ENCODE results near the gene TTYH2. TPM values are rescaled to one million over a fixed set of nuclear protein-coding genes. Genes with fewer than 3 reads are reported as not detected.

TTYH2 gene
- total RNA-seq, 6 experiments from 2014 or later, result 0.60 to 1.8 (median 1.3) TPM

GRCh38 chr17:74249590-74250270 lies 36.4 kb downstream of the TTYH2 start:
- no peaks in the 10 kb centered on the region for H3K27me3 ChIP-seq
- ATAC-seq (no peak), DNase-seq (peak in 1 of 3 donors; percentile 21)
- 80% methylated on average over 1 of the region's 17 CpGs for WGBS (ENCODE audit: insufficient coverage, low coverage, low lambda C conversion rate, missing lambda C conversion rate)
- no peak overlapping the region for H3K4me3 ChIP-seq
- H3K4me1 ChIP-seq, result no peaks in the 10 kb centered on the region
- intact Hi-C loops (cut with DNase I), result no loop called here
- no peak overlapping the region for H3K27ac ChIP-seq
- H3K36me3 ChIP-seq, result no peaks in the 10 kb centered on the region
- no peaks in the 10 kb centered on the region for H3K9me3 ChIP-seq
- no peak for TF ChIP-seq POLR2A (IDR thresholded peaks at IDR 0.05)
- TF ChIP-seq, protein P1, sequence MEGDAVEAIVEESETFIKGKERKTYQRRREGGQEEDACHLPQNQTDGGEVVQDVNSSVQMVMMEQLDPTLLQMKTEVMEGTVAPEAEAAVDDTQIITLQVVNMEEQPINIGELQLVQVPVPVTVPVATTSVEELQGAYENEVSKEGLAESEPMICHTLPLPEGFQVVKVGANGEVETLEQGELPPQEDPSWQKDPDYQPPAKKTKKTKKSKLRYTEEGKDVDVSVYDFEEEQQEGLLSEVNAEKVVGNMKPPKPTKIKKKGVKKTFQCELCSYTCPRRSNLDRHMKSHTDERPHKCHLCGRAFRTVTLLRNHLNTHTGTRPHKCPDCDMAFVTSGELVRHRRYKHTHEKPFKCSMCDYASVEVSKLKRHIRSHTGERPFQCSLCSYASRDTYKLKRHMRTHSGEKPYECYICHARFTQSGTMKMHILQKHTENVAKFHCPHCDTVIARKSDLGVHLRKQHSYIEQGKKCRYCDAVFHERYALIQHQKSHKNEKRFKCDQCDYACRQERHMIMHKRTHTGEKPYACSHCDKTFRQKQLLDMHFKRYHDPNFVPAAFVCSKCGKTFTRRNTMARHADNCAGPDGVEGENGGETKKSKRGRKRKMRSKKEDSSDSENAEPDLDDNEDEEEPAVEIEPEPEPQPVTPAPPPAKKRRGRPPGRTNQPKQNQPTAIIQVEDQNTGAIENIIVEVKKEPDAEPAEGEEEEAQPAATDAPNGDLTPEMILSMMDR (IDR thresholded peaks at IDR 0.05), result no peak

DNA sequence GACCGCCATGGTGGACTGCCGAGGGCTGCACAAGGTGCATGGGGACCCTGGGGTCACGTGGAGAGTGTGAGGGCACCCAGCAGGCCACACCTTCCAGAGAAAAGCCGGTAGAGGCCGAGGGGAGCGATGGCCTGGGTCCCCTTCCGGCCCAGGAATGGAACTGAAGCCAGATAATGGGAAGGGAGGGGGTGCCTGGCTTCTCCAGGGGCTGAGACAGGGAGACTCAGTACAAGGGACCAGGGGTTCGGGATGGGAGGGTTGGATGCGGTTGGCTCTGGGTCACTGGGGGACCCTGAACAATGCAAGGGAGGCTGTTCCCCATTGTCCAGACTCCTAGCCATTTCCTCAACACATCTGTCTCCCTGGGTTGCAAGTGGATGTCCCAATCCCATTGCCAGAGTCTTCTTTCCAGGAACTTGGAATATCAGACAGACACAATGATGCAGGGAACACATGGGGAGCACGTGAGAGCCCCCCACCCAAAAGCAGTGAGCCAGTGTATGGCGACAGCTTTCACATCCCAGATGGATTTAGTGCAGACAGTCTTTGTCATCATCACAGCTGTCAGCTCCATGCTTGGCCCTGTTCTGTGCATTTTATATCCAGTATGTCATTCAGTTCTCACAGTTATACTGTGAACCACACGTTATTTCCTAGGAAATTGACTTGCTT lies 37.1 kb downstream of the TTYH2 start:
- TF ChIP-seq, protein P1 (IDR thresholded peaks at IDR 0.05), result no peak
- no peak for TF ChIP-seq POLR2A (IDR thresholded peaks at IDR 0.05)
- Histone ChIP-seq H3K27ac (no peak overlapping the region), H3K36me3 (no peaks in the 10 kb centered on the region), H3K4me1 (no peaks in the 10 kb centered on the region), H3K27me3 (no peaks in the 10 kb centered on the region), H3K9me3 (no peaks in the 10 kb centered on the region), H3K4me3 (no peak overlapping the region)
- 53% methylated on average over 4 of the region's 12 CpGs for WGBS (ENCODE audit: insufficient coverage, low coverage, low lambda C conversion rate, missing lambda C conversion rate)
- no peak for DNase-seq
- ATAC-seq, result no peak
- intact Hi-C loops (cut with DNase I), result no loop called here

GRCh38 chr17:74251051-74251450 lies 37.7 kb downstream of the TTYH2 start:
- no peak overlapping the region for H3K4me3 ChIP-seq
- ATAC-seq, result no peak
- no peaks in the 10 kb centered on the region for H3K36me3 ChIP-seq
- intact Hi-C loops (cut with DNase I), result no loop called here
- no peak for DNase-seq
- no peaks in the 10 kb centered on the region for H3K27me3 ChIP-seq
- H3K27ac ChIP-seq, result no peak overlapping the region
- no peaks in the 10 kb centered on the region for H3K4me1 ChIP-seq
- WGBS (ENCODE audit: insufficient coverage, low coverage, low lambda C conversion rate, missing lambda C conversion rate), result 83% methylated on average over 6 of the region's 8 CpGs
- no peak for TF ChIP-seq POLR2A (IDR thresholded peaks at IDR 0.05)
- TF ChIP-seq, protein P1 (IDR thresholded peaks at IDR 0.05), result no peak
- no peaks in the 10 kb centered on the region for H3K9me3 ChIP-seq

- Histone ChIP-seq H3K9me3 (no peaks in the 10 kb centered on the region), H3K36me3 (no peaks in the 10 kb centered on the region), H3K4me1 (no peaks in the 10 kb centered on the region), H3K4me3 (no peak overlapping the region), H3K27ac (no peak overlapping the region), H3K27me3 (no peaks in the 10 kb centered on the region)
- ATAC-seq (no peak), DNase-seq (no peak)
- TF ChIP-seq POLR2A (IDR thresholded peaks at IDR 0.05), result no peak
- TF ChIP-seq, protein P1 (IDR thresholded peaks at IDR 0.05), result no peak
- WGBS (ENCODE audit: insufficient coverage, low coverage, low lambda C conversion rate, missing lambda C conversion rate), result 78% methylated on average over 6 of the region's 6 CpGs
- intact Hi-C loops (cut with DNase I), result no loop called here
These were observed 38.2 kb downstream of the TTYH2 start for GRCh38 chr17:74251569-74251968.

All from right lobe of liver (tissue), 6 donors.